HepG2 (cell line): Measurements from ENCODE around the gene MAP1LC3B.
A peak's percentile ranks its signal among the peaks of the same experiment; 100 is the strongest.
"Not testable (repeated sequence)": the region's sequence is repeated elsewhere in the genome, so short reads cannot be mapped to it uniquely, and the experiment has no call there.

Experiments used
- CTCF ChIP-seq: sonication (generic); formaldehyde crosslinking; IDR thresholded peaks from 2 replicates; pipeline ENCODE4 v1.5.0; 2020; ENCODE audit warnings: mild to moderate bottlenecking, missing genetic modification reagents, moderate library complexity
- FOXM1 ChIP-seq: sonication (generic); formaldehyde crosslinking; IDR thresholded peaks from 2 replicates; pipeline ENCODE4 v1.5.0; 2020; ENCODE audit warnings: missing genetic modification reagents
- JUN ChIP-seq: sonication (generic); formaldehyde crosslinking; IDR thresholded peaks from 2 replicates; pipeline ENCODE4 v1.4.0; 2020; ENCODE audit warnings: mild to moderate bottlenecking, missing genetic modification reagents
- MEIS1 ChIP-seq: sonication (generic); formaldehyde crosslinking; IDR thresholded peaks from 2 replicates; pipeline ENCODE4 v1.9.0; 2021; ENCODE audit warnings: mild to moderate bottlenecking, missing genetic modification reagents, moderate library complexity, borderline replicate concordance
- SP1 ChIP-seq, 2 experiments: fragments of 450-650 bp in 1 of 2; sonication (generic) in 1 of 2; formaldehyde crosslinking in 1 of 2; IDR thresholded peaks; 2 replicates each; pipeline versions ENCODE4 v1.4.0 to v1.6.1; 2016 to 2020; ENCODE audit warnings: missing genetic modification reagents in 1 of 2
- ZNF282 ChIP-seq: fragments of 450-650 bp; IDR thresholded peaks from 2 replicates; pipeline ENCODE4 v1.6.1; 2018; ENCODE audit not compliant: partially characterized antibody
- ZNF766 ChIP-seq: sonication (generic); formaldehyde crosslinking; IDR thresholded peaks from 2 replicates; pipeline ENCODE4 v1.5.0; 2020; ENCODE audit warnings: missing genetic modification reagents, borderline replicate concordance

GRCh38 chr16:87379312-87379752, 12.8 kb upstream of the MAP1LC3B start:
- TF ChIP-seq ZNF766, result peak; percentile 75; the same call in 1 of the 2 replicates
- TF ChIP-seq JUN (CRISPR knock-in tag); CTCF (CRISPR knock-in tag); MEIS1 (CRISPR knock-in tag); SP1 (IDR thresholded peaks at IDR 0.05); SP1 (CRISPR knock-in tag; IDR thresholded peaks at IDR 0.05); FOXM1 (CRISPR knock-in tag); ZNF282: not testable (repeated sequence)
